ENCODE data around the gene BICRAL.
"Not testable (repeated sequence)": the region's sequence is repeated elsewhere in the genome, so short reads cannot be mapped to it uniquely, and the experiment has no call there.

Gene BICRAL

DNA sequence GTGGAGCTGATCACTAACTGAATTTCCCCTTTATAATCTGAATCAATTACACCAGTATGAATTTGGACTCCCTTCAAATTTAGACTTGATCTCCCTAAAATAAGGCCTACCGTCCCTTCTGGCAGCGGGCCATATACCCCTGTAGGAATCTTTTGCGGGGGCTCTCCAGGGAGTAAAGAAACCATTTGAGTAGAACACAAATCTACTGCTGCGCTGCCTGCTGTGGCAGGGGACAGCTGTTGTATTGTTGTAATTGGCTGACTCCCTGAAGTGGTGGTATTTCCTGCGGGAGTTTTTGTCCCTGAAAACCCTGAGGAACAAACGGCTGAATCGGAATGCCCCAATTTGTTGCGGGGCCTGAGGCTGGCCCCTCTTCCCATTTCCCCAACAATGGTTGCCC, 118.0 kb downstream of the BICRAL start:
- FAIRE-seq: no peak

DNA sequence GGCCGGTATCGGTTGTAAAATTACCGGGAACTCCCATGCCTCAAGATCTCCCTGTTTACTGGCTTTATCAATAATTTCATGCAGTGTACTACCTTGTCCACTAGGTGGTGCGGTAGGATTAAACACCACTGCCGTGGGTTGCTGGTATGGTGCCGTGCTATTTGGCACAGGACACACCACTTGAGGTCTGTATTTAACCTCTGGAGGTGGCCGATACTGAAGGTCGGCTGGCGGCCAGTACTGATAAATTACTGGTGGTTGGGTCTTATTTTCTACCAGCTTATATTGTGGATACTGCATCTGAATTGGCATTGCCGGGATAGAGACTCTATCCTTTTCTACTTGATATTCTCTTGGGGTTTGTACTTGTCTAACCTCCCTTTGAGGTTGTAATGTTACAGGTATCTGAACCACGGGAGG, 119.7 kb downstream of the BICRAL start:
- no peak for FAIRE-seq

DNA sequence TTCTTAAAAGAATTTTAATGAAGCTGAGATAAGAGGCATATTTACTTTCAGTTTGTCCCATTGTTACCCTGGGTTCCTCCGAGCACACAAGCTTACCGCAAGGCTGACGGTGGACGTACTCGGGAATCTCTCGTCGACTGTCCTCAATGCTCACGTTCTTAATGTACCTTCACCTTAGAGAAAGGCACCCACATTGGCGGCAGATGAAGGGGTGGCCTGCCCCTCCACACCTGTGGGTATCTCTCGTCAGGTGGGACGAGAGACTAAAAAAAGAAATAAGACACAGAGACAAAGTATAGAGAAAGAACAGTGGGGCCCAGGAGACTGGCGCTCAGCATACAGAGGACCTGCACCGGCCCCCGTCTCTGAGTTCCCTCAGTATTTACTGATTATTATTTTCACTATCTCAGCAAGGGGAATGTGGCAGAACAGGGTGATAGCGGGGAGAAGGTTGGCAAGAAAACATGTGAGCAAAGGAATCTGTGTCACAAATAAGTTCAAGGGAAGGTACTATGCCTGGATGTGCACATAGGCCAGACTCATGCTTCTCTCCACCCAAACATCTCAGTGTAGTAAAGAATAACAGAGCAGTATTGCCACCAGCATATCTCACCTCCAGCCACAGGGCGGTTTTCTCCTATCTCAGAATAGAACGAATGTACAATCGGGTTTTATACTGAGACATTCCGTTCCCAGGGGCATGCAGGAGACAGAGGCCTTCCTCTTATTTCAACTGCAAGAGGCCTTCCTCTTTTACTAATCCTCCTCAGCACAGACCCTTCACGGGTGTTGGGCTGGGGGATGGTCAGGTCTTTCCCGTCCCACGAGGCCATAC, 120.8 kb downstream of the BICRAL start:
- FAIRE-seq: not testable (repeated sequence)

DNA sequence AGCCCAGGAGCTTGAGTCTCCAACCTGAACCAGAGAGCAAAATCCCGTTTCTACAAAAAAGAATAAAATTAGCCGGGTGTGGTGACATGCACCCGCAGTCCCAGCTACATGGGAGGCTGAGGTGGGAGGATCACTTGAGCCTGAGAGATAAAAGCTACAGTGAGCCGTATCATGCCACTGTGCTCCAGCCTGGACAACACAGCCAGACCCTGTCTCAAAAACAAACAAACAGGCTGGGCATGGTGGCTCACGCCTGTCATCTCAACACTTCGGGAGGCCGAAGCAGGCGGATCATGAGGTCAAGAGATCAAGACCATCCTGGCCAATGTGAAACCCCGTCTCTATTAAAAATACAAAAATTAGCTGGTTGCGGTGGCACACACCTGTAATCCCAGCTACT, 122.6 kb downstream of the BICRAL start:
- no peak for FAIRE-seq

DNA sequence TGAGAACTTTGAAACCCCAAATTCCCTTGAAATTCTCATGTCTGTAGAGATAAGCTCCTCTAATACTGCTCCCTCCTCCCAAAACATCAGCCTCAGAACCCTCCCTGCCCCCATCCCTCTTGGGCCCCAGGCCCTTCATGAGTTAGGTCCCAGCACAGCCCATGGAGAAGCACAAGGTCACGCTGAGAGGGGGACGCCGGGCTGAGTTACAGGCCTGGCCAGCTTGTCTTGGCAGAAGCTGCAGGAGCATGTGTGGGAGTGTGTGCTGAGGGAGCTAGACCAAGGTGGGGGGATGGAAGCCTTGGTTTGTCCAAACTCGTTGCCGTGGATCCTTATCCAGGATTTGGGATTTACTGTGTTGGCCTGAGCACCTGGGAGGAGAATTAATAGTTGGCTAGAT, 125.5 kb downstream of the BICRAL start:
- no peak for FAIRE-seq

DNA sequence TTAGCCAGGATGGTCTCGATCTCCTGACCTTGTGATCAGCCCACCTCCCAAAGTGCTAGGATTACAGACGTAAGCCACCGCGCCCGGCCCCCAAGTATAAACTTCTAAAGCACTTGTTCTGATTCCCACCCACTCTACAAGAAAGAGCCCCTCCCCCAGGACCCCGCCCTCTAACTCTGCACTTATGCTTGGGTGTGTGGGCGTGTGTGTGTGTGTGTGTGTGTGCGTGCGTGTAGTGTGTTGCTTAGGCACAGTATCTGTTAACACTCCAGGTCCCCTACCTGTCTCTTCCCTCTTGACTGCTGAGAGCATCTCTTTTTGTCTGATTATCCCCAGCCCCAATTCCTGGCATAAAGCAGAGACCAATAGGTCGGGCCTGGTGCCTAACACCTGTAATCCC, 128.0 kb downstream of the BICRAL start:
- FAIRE-seq: no peak

DNA sequence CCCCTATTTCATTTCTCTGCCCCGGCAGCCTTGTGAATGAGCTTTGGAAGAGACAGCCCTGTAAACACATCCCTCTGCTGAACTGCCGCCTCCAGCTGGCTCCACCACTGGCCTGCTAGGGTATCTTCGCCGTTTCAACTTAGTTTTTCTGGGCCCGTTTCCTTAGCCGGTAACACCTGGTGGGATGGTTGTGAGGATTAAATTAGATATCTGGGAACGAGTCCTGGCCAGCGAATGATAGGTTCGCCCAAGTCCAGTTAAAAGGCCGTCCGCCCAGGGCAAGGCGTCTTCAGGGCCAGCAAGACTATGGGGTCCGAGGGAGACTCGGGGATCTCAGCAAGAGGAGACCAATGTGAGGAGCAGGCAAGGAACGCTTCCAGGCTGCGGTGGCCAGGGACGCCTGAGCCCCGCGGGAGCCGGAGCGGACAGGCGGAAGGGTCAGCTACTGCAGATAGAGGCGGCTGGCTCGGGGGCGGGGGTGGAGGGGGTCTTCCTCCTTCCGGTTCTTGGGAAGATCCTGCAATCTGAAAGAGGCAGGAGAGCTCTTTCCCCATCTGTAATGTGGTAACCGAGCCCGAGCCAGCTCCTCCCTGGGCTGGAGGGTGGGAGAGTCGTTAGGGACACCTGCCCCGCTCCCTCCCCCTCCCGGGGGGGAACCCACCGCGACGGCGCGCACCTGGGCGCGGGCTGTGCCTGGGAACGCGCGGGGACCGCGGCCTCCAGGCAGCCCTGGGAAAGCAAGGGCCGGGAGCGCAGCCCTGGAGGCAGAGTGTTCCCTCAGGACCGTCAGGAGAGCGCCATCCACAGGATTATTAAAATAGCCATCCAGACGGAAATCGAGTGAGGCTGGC, 129.5 kb downstream of the BICRAL start:
- no peak for FAIRE-seq

DNA sequence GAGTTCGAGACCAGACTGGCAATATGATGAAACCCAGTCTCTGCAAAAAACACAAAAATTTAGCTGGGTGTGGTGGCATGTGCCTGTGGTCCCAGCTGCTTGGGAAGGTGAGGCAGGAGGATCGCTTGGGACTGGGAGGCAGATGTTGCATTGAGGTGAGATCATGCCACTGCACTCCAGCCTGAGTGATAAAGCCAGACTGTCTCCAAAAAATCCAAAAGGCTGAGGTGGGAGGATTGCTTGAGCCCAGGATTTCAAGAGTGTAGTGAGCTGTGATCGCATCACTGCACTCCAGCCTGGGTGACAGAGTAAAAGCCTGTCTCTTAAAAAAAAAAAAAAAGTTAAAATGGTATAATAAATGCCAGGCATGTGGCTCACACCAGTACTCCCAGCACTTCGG, 132.7 kb downstream of the BICRAL start:
- no peak for FAIRE-seq

DNA sequence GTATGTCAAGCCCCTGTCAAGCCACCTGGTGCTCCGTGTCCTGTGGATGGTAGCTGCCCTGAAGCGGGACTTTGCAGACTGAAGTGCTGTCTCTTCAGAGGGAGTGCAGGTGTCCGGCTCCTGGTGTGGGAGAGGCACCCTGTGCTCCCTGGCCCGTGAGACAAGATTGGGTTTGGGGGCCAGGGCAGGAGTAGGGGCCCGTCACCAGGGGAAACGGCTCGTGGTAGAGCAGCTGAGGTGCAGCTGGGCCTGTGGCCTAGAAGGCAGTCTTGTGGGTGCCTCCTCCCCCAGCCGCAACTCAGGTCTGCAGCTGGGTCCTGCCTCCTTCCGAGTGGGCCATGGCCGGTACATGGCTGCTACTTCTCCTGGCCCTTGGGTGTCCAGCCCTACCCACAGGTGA, 133.9 kb downstream of the BICRAL start, which contains the start of gene PTCRA:
TSS of gene PTCRA (plus strand) at position 322 of the 400 bp plus-strand sequence. CDS start at position 339, 17 bp downstream.
- FAIRE-seq: no peak

DNA sequence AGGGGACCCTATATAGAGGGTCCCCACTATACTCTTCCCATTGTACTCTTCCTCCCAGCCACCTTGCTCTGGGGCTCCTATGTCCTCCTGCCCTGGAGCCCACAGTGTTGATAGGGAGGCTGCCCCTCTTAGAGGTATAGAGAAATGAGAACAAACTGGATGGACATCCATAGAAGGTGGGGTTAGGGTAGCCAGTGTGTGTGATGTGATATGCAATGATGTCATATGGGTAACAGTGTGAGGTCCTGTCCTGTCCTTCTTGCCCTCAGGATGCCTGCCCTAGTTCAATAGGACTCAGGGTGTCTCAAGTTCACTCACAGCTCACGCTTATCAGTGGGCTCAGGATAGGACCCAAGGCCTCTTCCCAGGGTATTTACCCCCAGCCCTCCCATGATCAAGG, 134.4 kb downstream of the BICRAL start:
- FAIRE-seq: no peak
